Activated T-cell treated with anti-CD3 and anti-CD28 coated beads, Interleukin-2, amount 50 U/mL, for 24 hours (primary cell): ENCODE measurements around the gene RTN4IP1.
A peak's percentile ranks its signal among the peaks of the same experiment; 100 is the strongest.
"Not testable (repeated sequence)": the region's sequence is repeated elsewhere in the genome, so short reads cannot be mapped to it uniquely, and the experiment has no call there.

Experiments used
- DNase-seq: peaks from one replicate; pipeline ENCODE4 v3.0.0-alpha.2; 2020
- H3K27ac Mint-ChIP-seq: 2 replicates; pipeline ENCODE4 v1.8.0; 2020; ENCODE audit warnings: mild to moderate bottlenecking, mixed read lengths
- H3K27me3 Mint-ChIP-seq: 2 replicates; pipeline ENCODE4 v1.8.0; 2020; ENCODE audit warnings: mixed read lengths
- H3K36me3 Mint-ChIP-seq: 2 replicates; pipeline ENCODE4 v1.8.0; 2020; ENCODE audit warnings: low read depth, mixed read lengths
- H3K4me1 Mint-ChIP-seq: 2 replicates; pipeline ENCODE4 v1.8.0; 2020; ENCODE audit warnings: low read depth, mixed read lengths
- H3K4me3 Mint-ChIP-seq: 2 replicates; pipeline ENCODE4 v1.8.0; 2020; ENCODE audit warnings: mild to moderate bottlenecking, moderate library complexity, mixed read lengths
- H3K9me3 Mint-ChIP-seq: 2 replicates; pipeline ENCODE4 v1.8.0; 2020; ENCODE audit warnings: mixed read lengths

The RTN4IP1 gene

GRCh38 chr6:106555767-106556166, 73.5 kb downstream of the RTN4IP1 start:
- Mint-ChIP-seq H3K36me3 (peaks cover 83% of the 10 kb centered on the region), H3K27ac (no peak overlapping the region), H3K27me3 (no peaks in the 10 kb centered on the region), H3K9me3 (no peaks in the 10 kb centered on the region), H3K4me3 (no peak overlapping the region), H3K4me1 (peaks cover 33% of the 10 kb centered on the region)
- DNase-seq, result no peak

GRCh38 chr6:106553440-106553839, 75.9 kb downstream of the RTN4IP1 start:
- no peaks in the 10 kb centered on the region for H3K9me3 Mint-ChIP-seq
- no peaks in the 10 kb centered on the region for H3K27me3 Mint-ChIP-seq
- peak overlapping the region; percentile 92 for H3K27ac Mint-ChIP-seq
- H3K4me3 Mint-ChIP-seq, result no peak overlapping the region
- peaks cover 79% of the 10 kb centered on the region for H3K36me3 Mint-ChIP-seq
- DNase-seq, result peak; percentile 51
- peaks cover 38% of the 10 kb centered on the region for H3K4me1 Mint-ChIP-seq

GRCh38 chr6:106551155-106551554, 78.1 kb downstream of the RTN4IP1 start:
- Mint-ChIP-seq H3K36me3 (peaks cover 87% of the 10 kb centered on the region), H3K9me3 (no peaks in the 10 kb centered on the region), H3K27ac (no peak overlapping the region), H3K4me3 (no peak overlapping the region), H3K27me3 (no peaks in the 10 kb centered on the region), H3K4me1 (peaks cover 59% of the 10 kb centered on the region)
- no peak for DNase-seq

GRCh38 chr6:106549521-106549920, 79.8 kb downstream of the RTN4IP1 start:
- peak overlapping the region; percentile 30 for H3K27ac Mint-ChIP-seq
- no peaks in the 10 kb centered on the region for H3K27me3 Mint-ChIP-seq
- H3K9me3 Mint-ChIP-seq, result no peaks in the 10 kb centered on the region
- H3K4me1 Mint-ChIP-seq, result peaks cover 72% of the 10 kb centered on the region
- H3K36me3 Mint-ChIP-seq, result peaks cover 88% of the 10 kb centered on the region
- no peak overlapping the region for H3K4me3 Mint-ChIP-seq
- DNase-seq, result no peak

GRCh38 chr6:106548926-106549455, 80.3 kb downstream of the RTN4IP1 start:
- Mint-ChIP-seq H3K36me3 (peaks cover 89% of the 10 kb centered on the region), H3K4me1 (peaks cover 72% of the 10 kb centered on the region), H3K27ac (peak overlapping the region; percentile 75)
- DNase-seq, H3K27me3 Mint-ChIP-seq, H3K9me3 Mint-ChIP-seq, H3K4me3 Mint-ChIP-seq: not testable (repeated sequence)

GRCh38 chr6:106547601-106548453, 81.5 kb downstream of the RTN4IP1 start:
- no peaks in the 10 kb centered on the region for H3K27me3 Mint-ChIP-seq
- H3K27ac Mint-ChIP-seq, result peak overlapping the region; percentile 76
- peak; percentile 49 for DNase-seq
- no peaks in the 10 kb centered on the region for H3K9me3 Mint-ChIP-seq
- H3K4me3 Mint-ChIP-seq, result peak overlapping the region; percentile 1
- H3K4me1 Mint-ChIP-seq, result peaks cover 64% of the 10 kb centered on the region
- H3K36me3 Mint-ChIP-seq, result peaks cover 88% of the 10 kb centered on the region

GRCh38 chr6:106546691-106547414, 82.4 kb downstream of the RTN4IP1 start:
- H3K4me3 Mint-ChIP-seq, result peak overlapping the region; percentile 37
- H3K27ac Mint-ChIP-seq, result peak overlapping the region; percentile 94
- H3K9me3 Mint-ChIP-seq, result no peaks in the 10 kb centered on the region
- H3K36me3 Mint-ChIP-seq, result peaks cover 85% of the 10 kb centered on the region
- no peak for DNase-seq
- H3K4me1 Mint-ChIP-seq, result peaks cover 61% of the 10 kb centered on the region
- no peaks in the 10 kb centered on the region for H3K27me3 Mint-ChIP-seq

- no peaks in the 10 kb centered on the region for H3K27me3 Mint-ChIP-seq
- no peaks in the 10 kb centered on the region for H3K9me3 Mint-ChIP-seq
- H3K27ac Mint-ChIP-seq, result peak overlapping the region; percentile 94
- peak overlapping the region; percentile 37 for H3K4me3 Mint-ChIP-seq
- no peak for DNase-seq
- peaks cover 84% of the 10 kb centered on the region for H3K36me3 Mint-ChIP-seq
- H3K4me1 Mint-ChIP-seq, result peaks cover 58% of the 10 kb centered on the region
Observed at GRCh38 chr6:106546261-106546690, 83.0 kb downstream of the RTN4IP1 start.

- peaks cover 84% of the 10 kb centered on the region for H3K36me3 Mint-ChIP-seq
- no peak for DNase-seq
- H3K27ac Mint-ChIP-seq, result no peak overlapping the region
- H3K27me3 Mint-ChIP-seq, result no peaks in the 10 kb centered on the region
- H3K4me3 Mint-ChIP-seq, result no peak overlapping the region
- H3K9me3 Mint-ChIP-seq, result no peaks in the 10 kb centered on the region
- peaks cover 59% of the 10 kb centered on the region for H3K4me1 Mint-ChIP-seq
Observed at GRCh38 chr6:106540907-106541306, 88.4 kb downstream of the RTN4IP1 start.

GRCh38 chr6:106540432-106540831, 88.9 kb downstream of the RTN4IP1 start:
- no peaks in the 10 kb centered on the region for H3K9me3 Mint-ChIP-seq
- no peak overlapping the region for H3K4me3 Mint-ChIP-seq
- no peak for DNase-seq
- H3K27ac Mint-ChIP-seq, result no peak overlapping the region
- no peaks in the 10 kb centered on the region for H3K27me3 Mint-ChIP-seq
- peaks cover 80% of the 10 kb centered on the region for H3K36me3 Mint-ChIP-seq
- peaks cover 56% of the 10 kb centered on the region for H3K4me1 Mint-ChIP-seq

GRCh38 chr6:106539936-106540335, 89.4 kb downstream of the RTN4IP1 start:
- Mint-ChIP-seq H3K27ac (no peak overlapping the region), H3K9me3 (no peaks in the 10 kb centered on the region), H3K4me1 (peaks cover 57% of the 10 kb centered on the region), H3K4me3 (no peak overlapping the region), H3K27me3 (no peaks in the 10 kb centered on the region), H3K36me3 (peaks cover 80% of the 10 kb centered on the region)
- no peak for DNase-seq

GRCh38 chr6:106538145-106538544, 91.2 kb downstream of the RTN4IP1 start:
- no peaks in the 10 kb centered on the region for H3K9me3 Mint-ChIP-seq
- DNase-seq, result no peak
- H3K27me3 Mint-ChIP-seq, result no peaks in the 10 kb centered on the region
- H3K4me1 Mint-ChIP-seq, result peaks cover 66% of the 10 kb centered on the region
- H3K4me3 Mint-ChIP-seq, result no peak overlapping the region
- peaks cover 74% of the 10 kb centered on the region for H3K36me3 Mint-ChIP-seq
- peak overlapping the region; percentile 90 for H3K27ac Mint-ChIP-seq

GRCh38 chr6:106537662-106538061, 91.6 kb downstream of the RTN4IP1 start:
- peak overlapping the region; percentile 90 for H3K27ac Mint-ChIP-seq
- no peaks in the 10 kb centered on the region for H3K27me3 Mint-ChIP-seq
- H3K4me1 Mint-ChIP-seq, result peaks cover 70% of the 10 kb centered on the region
- DNase-seq, result no peak
- H3K36me3 Mint-ChIP-seq, result peaks cover 76% of the 10 kb centered on the region
- H3K9me3 Mint-ChIP-seq, result no peaks in the 10 kb centered on the region
- peak overlapping the region; percentile 50 for H3K4me3 Mint-ChIP-seq

- Mint-ChIP-seq H3K27ac (peak overlapping the region; percentile 90), H3K4me3 (peak overlapping the region; percentile 50), H3K4me1 (peaks cover 76% of the 10 kb centered on the region), H3K9me3 (no peaks in the 10 kb centered on the region), H3K36me3 (peaks cover 81% of the 10 kb centered on the region), H3K27me3 (no peaks in the 10 kb centered on the region)
- no peak for DNase-seq
Observed at GRCh38 chr6:106536851-106537250, 92.4 kb downstream of the RTN4IP1 start.

GRCh38 chr6:106536357-106536756, 92.9 kb downstream of the RTN4IP1 start:
- Mint-ChIP-seq H3K27ac (peak overlapping the region; percentile 90), H3K36me3 (peaks cover 82% of the 10 kb centered on the region), H3K27me3 (no peaks in the 10 kb centered on the region), H3K4me1 (peaks cover 77% of the 10 kb centered on the region), H3K9me3 (no peaks in the 10 kb centered on the region), H3K4me3 (peak overlapping the region; percentile 50)
- DNase-seq, result no peak
